Measurements from ENCODE around the gene ALLC.

DNA sequence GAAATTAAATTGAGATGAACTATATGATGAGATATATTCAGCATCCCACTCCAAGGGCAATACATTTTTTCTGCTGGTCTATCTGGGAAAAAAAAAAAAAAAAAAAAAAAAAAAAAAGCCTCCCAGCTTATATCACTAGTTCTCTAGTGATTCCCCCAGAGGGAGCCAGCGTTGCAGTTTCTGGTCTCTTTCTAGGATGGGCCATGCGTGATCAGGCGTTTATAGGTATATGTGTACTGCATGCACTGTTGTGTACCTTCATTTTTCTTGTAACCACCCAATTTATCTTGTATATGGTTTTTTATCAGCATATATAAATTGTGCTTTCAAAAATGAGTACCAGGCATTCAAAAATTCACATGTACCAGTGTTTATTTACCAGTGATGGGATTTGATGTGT, 80.5 kb downstream of the ALLC start:
- TF ChIP-seq, protein P1, sequence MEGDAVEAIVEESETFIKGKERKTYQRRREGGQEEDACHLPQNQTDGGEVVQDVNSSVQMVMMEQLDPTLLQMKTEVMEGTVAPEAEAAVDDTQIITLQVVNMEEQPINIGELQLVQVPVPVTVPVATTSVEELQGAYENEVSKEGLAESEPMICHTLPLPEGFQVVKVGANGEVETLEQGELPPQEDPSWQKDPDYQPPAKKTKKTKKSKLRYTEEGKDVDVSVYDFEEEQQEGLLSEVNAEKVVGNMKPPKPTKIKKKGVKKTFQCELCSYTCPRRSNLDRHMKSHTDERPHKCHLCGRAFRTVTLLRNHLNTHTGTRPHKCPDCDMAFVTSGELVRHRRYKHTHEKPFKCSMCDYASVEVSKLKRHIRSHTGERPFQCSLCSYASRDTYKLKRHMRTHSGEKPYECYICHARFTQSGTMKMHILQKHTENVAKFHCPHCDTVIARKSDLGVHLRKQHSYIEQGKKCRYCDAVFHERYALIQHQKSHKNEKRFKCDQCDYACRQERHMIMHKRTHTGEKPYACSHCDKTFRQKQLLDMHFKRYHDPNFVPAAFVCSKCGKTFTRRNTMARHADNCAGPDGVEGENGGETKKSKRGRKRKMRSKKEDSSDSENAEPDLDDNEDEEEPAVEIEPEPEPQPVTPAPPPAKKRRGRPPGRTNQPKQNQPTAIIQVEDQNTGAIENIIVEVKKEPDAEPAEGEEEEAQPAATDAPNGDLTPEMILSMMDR (IDR thresholded peaks at IDR 0.05): no peak
- TF ChIP-seq POLR2A (IDR thresholded peaks at IDR 0.05): no peak
